B cell (primary cell): Measurements from ENCODE around the gene SLC37A4. TPM values are rescaled to one million over a fixed set of nuclear protein-coding genes. Genes with fewer than 3 reads are reported as not detected.

Experiments used
- ATAC-seq: fragments of 200-7000 bp; cut with Tn5 transposase; one replicate; pipeline ENCODE4 v1.10.0; 2021; ENCODE audit warnings: low read depth, mild to moderate bottlenecking, moderate number of reproducible peaks, moderate library complexity
- CTCF ChIA-PET: fragments of 350-600 bp; sonication (Branson Sonifier 250); formaldehyde crosslinking; loops from one replicate; lab custom pipeline; 2021; ENCODE audit warnings: antibody characterized with exemption, inconsistent platforms; lab: Charles Lee
- POLR2A ChIA-PET: fragments of 350-600 bp; sonication (Branson Sonifier 250); formaldehyde crosslinking; loops from one replicate; lab custom pipeline; 2021; ENCODE audit warnings: antibody characterized with exemption; lab: Charles Lee
- DNase-seq: peaks from one replicate; pipeline ENCODE4 v3.0.0; 2013
- H2AFZ ChIP-seq: 2 replicates; pipeline ENCODE4 v1.6.1; 2012; ENCODE audit warnings: mild to moderate bottlenecking, low read depth, low read length; ENCODE audit not compliant: insufficient read depth, poor library complexity, severe bottlenecking
- H3K27ac ChIP-seq, 2 donors: 1 replicate in 1 of 2; 2 replicates in 1 of 2; pipeline ENCODE4 v1.5.1; 2012 to 2013; ENCODE audit warnings: low read length in 2 of 2, mild to moderate bottlenecking in 2 of 2, moderate library complexity in 1 of 2
- H3K27me3 ChIP-seq, 4 experiments: fragments of 200-600 bp in 1 of 4; sonication (generic) in 1 of 4; replicated peaks in 1 of 4; 1 replicate in 2 of 4; 2 replicates in 2 of 4; pipeline versions ENCODE4 v1.6.1 to v1.7.0; 2013 to 2016; ENCODE audit warnings: low read length in 3 of 4, mild to moderate bottlenecking in 2 of 4, mixed read lengths in 1 of 4, moderate library complexity in 1 of 4; ENCODE audit not compliant: insufficient read depth in 4 of 4, control insufficient read depth in 3 of 4; ENCODE audit errors: control extremely low read depth in 1 of 4
- H3K36me3 ChIP-seq, 2 experiments: replicated peaks in 1 of 2; 1 replicate in 1 of 2; 2 replicates in 1 of 2; pipeline versions ENCODE4 v1.6.1 to v1.7.1; 2013; ENCODE audit warnings: low read length in 1 of 2; ENCODE audit not compliant: insufficient read depth in 2 of 2, control insufficient read depth in 1 of 2; ENCODE audit errors: control extremely low read depth in 1 of 2, extremely low read depth in 1 of 2
- H3K4me1 ChIP-seq, 2 donors: fragments of 200-600 bp in 1 of 2; sonication (generic) in 1 of 2; 1 replicate in 1 of 2; 2 replicates in 1 of 2; pipeline versions ENCODE4 v1.5.1 to v1.6.1; 2013 to 2017; ENCODE audit warnings: low read length in 2 of 2; ENCODE audit not compliant: control insufficient read depth in 2 of 2, insufficient read depth in 2 of 2
- H3K4me2 ChIP-seq: replicated peaks from 2 replicates; pipeline ENCODE3; 2012; ENCODE audit warnings: mild to moderate bottlenecking, low read depth, low read length; ENCODE audit not compliant: poor library complexity, severe bottlenecking
- H3K4me3 ChIP-seq, 5 experiments: fragments of 200-600 bp in 1 of 5; sonication (generic) in 1 of 5; 1 replicate in 3 of 5; 2 replicates in 2 of 5; pipeline versions ENCODE4 v1.5.1 to v1.7.0; 2011 to 2016; ENCODE audit warnings: low read length in 4 of 5, mild to moderate bottlenecking in 4 of 5, low read depth in 2 of 5, control low read depth in 1 of 5, moderate library complexity in 1 of 5; ENCODE audit not compliant: insufficient read depth in 1 of 5; ENCODE audit errors: control extremely low read depth in 1 of 5, extremely low read depth in 1 of 5
- H3K79me2 ChIP-seq: fragments of 200-600 bp; sonication (generic); one replicate; pipeline ENCODE4 v1.6.0; 2016; ENCODE audit warnings: low read length; ENCODE audit not compliant: control insufficient read depth, insufficient read depth
- H3K9ac ChIP-seq: fragments of 200-600 bp; sonication (generic); 2 replicates; pipeline ENCODE4 v1.6.1; 2017; ENCODE audit warnings: mild to moderate bottlenecking, low read length, moderate library complexity
- H3K9me3 ChIP-seq, 3 donors: one replicate each; pipeline versions ENCODE4 v1.6.1 to v1.7.1; 2013; ENCODE audit warnings: low read length in 2 of 3; ENCODE audit not compliant: control insufficient read depth in 2 of 3, insufficient read depth in 1 of 3; ENCODE audit errors: control extremely low read depth in 1 of 3
- H4K20me1 ChIP-seq: 2 replicates; pipeline ENCODE4 v1.6.0; 2012; ENCODE audit warnings: mild to moderate bottlenecking, low read length; ENCODE audit not compliant: insufficient read depth, control insufficient read depth, poor library complexity, severe bottlenecking
- H3K27ac Mint-ChIP-seq: one replicate; pipeline ENCODE4 v1.8.0; 2021; ENCODE audit warnings: mixed read lengths
- H3K27me3 Mint-ChIP-seq: one replicate; pipeline ENCODE4 v1.8.0; 2021; ENCODE audit warnings: mixed read lengths
- H3K4me1 Mint-ChIP-seq: one replicate; pipeline ENCODE4 v1.8.0; 2021; ENCODE audit warnings: mixed read lengths
- H3K4me3 Mint-ChIP-seq: one replicate; pipeline ENCODE4 v1.8.0; 2021; ENCODE audit warnings: mixed read lengths
- H3K9me3 Mint-ChIP-seq: one replicate; pipeline ENCODE4 v1.8.0; 2022; ENCODE audit warnings: mixed read lengths; ENCODE audit not compliant: insufficient read depth
- EZH2 ChIP-seq: IDR thresholded peaks from 2 replicates; pipeline ENCODE4 v1.6.1; 2012; ENCODE audit warnings: borderline replicate concordance, low read depth, mild to moderate bottlenecking, moderate library complexity, low read length; ENCODE audit not compliant: insufficient read depth, poor library complexity, severe bottlenecking
- WGBS: methylation state at CpG from one replicate; pipeline ENCODE4 v1.1.5; 2013; ENCODE audit warnings: missing lambda C conversion rate; ENCODE audit not compliant: insufficient coverage; 5-methylcytosine and 5-hydroxymethylcytosine counted together
- intact Hi-C: fragments of 100-400 bp; cut with micrococcal nuclease; formaldehyde crosslinking; loops from one replicate; pipeline ENCODE4 v1.10.0; 2022
- polyA plus RNA-seq: library from polyadenylated mRNA; depleted of rRNA; stranded (reverse); fragments of >200 nt; gene quantifications from 2 replicates; pipeline ENCODE4 v1.2.3, GENCODE V29; 2012
- total RNA-seq, 2 donors: library from RNA; stranded (reverse); fragments of 120-200 nt in 1 of 2; gene quantifications; 1 replicate in 1 of 2; 2 replicates in 1 of 2; pipeline versions ENCODE4 v1.2.3 to v1.2.4, GENCODE V29; 2013 to 2022
- TF ChIP-seq, protein P1 (sequence below): fragments of 200-600 bp; IDR thresholded peaks from one replicate; pipeline ENCODE4 v1.8.0; 2022; ENCODE audit warnings: antibody characterized with exemption, mild to moderate bottlenecking

The SLC37A4 gene
- total and polyA plus RNA-seq, 2 donors (not counting 1 experiment from before 2014, with no cell fraction given), result 14.3 to 26.3 TPM

DNA sequence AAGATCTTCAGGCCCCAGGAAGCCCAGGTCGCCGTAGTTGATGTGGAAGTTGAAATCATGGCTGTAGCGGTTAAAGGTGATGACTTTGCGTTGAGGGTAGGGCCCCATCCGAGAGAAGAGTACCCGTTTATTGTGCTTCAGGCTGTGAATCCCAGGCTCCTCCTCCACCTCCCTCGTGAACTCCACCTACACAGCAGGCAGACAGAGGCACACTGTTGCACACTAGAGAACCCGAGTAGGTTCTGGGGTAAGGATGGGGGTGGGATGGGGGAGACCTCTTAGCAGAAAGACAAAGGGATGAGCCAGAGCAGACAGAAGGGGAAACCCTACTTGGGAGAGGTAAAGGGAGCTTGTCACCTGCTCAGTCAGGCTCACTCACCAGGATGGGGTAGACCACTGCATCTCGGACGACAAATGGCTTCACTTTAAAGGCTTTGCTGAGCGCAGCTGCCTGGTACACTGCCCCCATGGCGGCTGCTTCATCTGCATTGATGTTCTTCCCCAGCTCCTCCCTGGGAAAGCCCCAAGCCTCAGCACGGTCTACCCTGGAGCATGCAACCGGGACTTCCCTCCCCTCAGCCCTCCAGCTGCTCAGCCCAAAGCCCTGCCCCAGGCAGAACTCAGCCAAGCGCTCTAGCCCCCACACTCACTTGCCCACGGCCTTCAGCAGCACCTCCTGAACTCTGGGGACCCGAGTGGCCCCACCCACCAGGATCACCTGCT lies 20.9 kb upstream of the SLC37A4 start:
- H3K9ac ChIP-seq, result no peak overlapping the region
- H3K4me2 ChIP-seq, result peak overlapping the region; percentile 42
- ATAC-seq, result peak; percentile 72
- intact Hi-C loops, result no loop called here
- no peaks in the 10 kb centered on the region for H3K9me3 Mint-ChIP-seq
- H3K4me1 ChIP-seq, result peaks cover 19 to 28% of the 10 kb centered on the region in 2 donors
- WGBS, result 32% methylated on average over 10 of the region's 17 CpGs
- H4K20me1 ChIP-seq, result no peaks in the 10 kb centered on the region
- ChIA-PET POLR2A (interaction anchor here (0.7 to 0.8 kb wide), 2 partner anchors 16 to 21 kb away, joined by 3 read pairs; partner anchors contain the start of genes SLC37A4 and VPS11), CTCF (interaction anchor here (0.8 to 1.2 kb wide), 3 partner anchors 16 to 33 kb away, joined by 3 read pairs; partner anchors contain the start of genes TRAPPC4 and VPS11)
- no peak overlapping the region for H2AFZ ChIP-seq
- H3K4me3 Mint-ChIP-seq, result peak overlapping the region; percentile 37
- DNase-seq, result peak; percentile 77
- peaks cover 33% of the 10 kb centered on the region for H3K4me1 Mint-ChIP-seq
- no peaks in the 10 kb centered on the region for H3K27me3 Mint-ChIP-seq
- H3K27ac Mint-ChIP-seq, result peak overlapping the region; percentile 67
- TF ChIP-seq EZH2, result no peak
- TF ChIP-seq, protein P1, sequence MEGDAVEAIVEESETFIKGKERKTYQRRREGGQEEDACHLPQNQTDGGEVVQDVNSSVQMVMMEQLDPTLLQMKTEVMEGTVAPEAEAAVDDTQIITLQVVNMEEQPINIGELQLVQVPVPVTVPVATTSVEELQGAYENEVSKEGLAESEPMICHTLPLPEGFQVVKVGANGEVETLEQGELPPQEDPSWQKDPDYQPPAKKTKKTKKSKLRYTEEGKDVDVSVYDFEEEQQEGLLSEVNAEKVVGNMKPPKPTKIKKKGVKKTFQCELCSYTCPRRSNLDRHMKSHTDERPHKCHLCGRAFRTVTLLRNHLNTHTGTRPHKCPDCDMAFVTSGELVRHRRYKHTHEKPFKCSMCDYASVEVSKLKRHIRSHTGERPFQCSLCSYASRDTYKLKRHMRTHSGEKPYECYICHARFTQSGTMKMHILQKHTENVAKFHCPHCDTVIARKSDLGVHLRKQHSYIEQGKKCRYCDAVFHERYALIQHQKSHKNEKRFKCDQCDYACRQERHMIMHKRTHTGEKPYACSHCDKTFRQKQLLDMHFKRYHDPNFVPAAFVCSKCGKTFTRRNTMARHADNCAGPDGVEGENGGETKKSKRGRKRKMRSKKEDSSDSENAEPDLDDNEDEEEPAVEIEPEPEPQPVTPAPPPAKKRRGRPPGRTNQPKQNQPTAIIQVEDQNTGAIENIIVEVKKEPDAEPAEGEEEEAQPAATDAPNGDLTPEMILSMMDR, result no peak
- H3K27me3 ChIP-seq, result no peaks in the 10 kb centered on the region
- H3K4me3 ChIP-seq, result no peak overlapping the region
- H3K27ac ChIP-seq, result peak overlapping the region in 1 of 2 donors; percentile 44
- H3K36me3 ChIP-seq, result peaks cover 0 to 71% of the 10 kb centered on the region in 2 experiments
- no peaks in the 10 kb centered on the region for H3K9me3 ChIP-seq
- H3K79me2 ChIP-seq, result peaks cover 20% of the 10 kb centered on the region

DNA sequence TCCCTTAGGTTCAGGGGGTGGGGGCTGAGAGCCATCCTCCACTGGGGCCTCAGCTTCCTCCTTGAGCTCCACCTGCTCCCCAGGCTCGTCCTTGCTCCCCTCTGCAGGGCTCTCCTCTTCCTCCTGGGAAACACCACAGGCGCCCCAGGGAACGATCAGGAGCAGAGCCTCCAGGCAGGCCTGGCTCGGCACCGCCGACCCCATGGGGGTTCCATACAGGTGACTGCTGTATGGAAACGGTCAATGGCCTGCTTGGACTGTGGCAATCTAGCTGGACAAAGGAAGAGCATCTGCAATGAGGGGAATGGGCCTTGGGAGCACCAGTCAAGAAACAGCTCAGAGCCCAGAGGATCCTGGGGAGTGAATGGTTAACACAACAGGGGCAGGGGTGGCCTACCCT lies 18.4 kb upstream of the SLC37A4 start:
- Mint-ChIP-seq H3K27ac (no peak overlapping the region), H3K4me1 (peaks cover 21% of the 10 kb centered on the region), H3K4me3 (no peak overlapping the region), H3K9me3 (no peaks in the 10 kb centered on the region), H3K27me3 (no peaks in the 10 kb centered on the region)
- no peak overlapping the region for H3K9ac ChIP-seq
- H3K79me2 ChIP-seq, result no peaks in the 10 kb centered on the region
- H3K27ac ChIP-seq, result no peak overlapping the region
- no peaks in the 10 kb centered on the region for H4K20me1 ChIP-seq
- 91% methylated on average over 6 of the region's 7 CpGs for WGBS
- DNase-seq (no peak), ATAC-seq (no peak)
- H3K27me3 ChIP-seq, result no peaks in the 10 kb centered on the region
- no peak for TF ChIP-seq EZH2
- TF ChIP-seq, protein P1, result no peak
- H3K4me2 ChIP-seq, result no peak overlapping the region
- intact Hi-C loops, result no loop called here
- H2AFZ ChIP-seq, result no peak overlapping the region
- no peak overlapping the region for H3K4me3 ChIP-seq
- H3K9me3 ChIP-seq, result no peaks in the 10 kb centered on the region
- peaks cover 0 to 67% of the 10 kb centered on the region in 2 experiments for H3K36me3 ChIP-seq
- POLR2A ChIA-PET, result interaction anchor here (0.6 kb wide), 1 partner anchor 9 kb away, joined by 5 read pairs; no protein-coding TSS in a partner anchor
- CTCF ChIA-PET, result no interaction called here
- H3K4me1 ChIP-seq, result peaks cover 10 to 13% of the 10 kb centered on the region in 2 donors
